CD8-positive, alpha-beta memory T cell (primary cell): Measurements from ENCODE around the gene PAQR6. TPM values are rescaled to one million over a fixed set of nuclear protein-coding genes. Genes with fewer than 3 reads are reported as not detected.

Experiments used
- CTCF ChIA-PET: fragments of 350-600 bp; sonication (Branson Sonifier 250); formaldehyde crosslinking; loops from one replicate; lab custom pipeline; 2021; ENCODE audit warnings: antibody characterized with exemption; lab: Charles Lee
- POLR2A ChIA-PET: fragments of 350-600 bp; sonication (Branson Sonifier 250); formaldehyde crosslinking; loops from one replicate; lab custom pipeline; 2021; ENCODE audit warnings: antibody characterized with exemption; lab: Charles Lee
- DNase-seq, 5 donors: peaks; one replicate each; pipeline versions ENCODE4 v3.0.0 to v3.0.0-alpha.2; 2020 to 2022; ENCODE audit warnings: mixed read lengths in 1 of 5
- H3K27ac ChIP-seq: one replicate; pipeline ENCODE4 v1.7.0; 2013; ENCODE audit warnings: low read depth, mild to moderate bottlenecking, low read length, moderate library complexity
- H3K27me3 ChIP-seq: 2 replicates; pipeline ENCODE4 v1.7.0; 2013; ENCODE audit warnings: low read length, mild to moderate bottlenecking; ENCODE audit not compliant: insufficient read depth, poor library complexity, severe bottlenecking
- H3K36me3 ChIP-seq: 2 replicates; pipeline ENCODE4 v1.7.0; 2013; ENCODE audit warnings: mild to moderate bottlenecking, low read length, moderate library complexity; ENCODE audit not compliant: insufficient read depth
- H3K4me1 ChIP-seq: 2 replicates; pipeline ENCODE4 v1.7.0; 2013; ENCODE audit warnings: mild to moderate bottlenecking, low read length, moderate library complexity; ENCODE audit not compliant: insufficient read depth
- H3K4me3 ChIP-seq: 2 replicates; pipeline ENCODE4 v1.7.0; 2013; ENCODE audit warnings: mild to moderate bottlenecking, low read length
- H3K9me3 ChIP-seq: 2 replicates; pipeline ENCODE4 v1.7.0; 2013; ENCODE audit warnings: mild to moderate bottlenecking, low read length
- H3K27ac Mint-ChIP-seq, 8 donors: one replicate each; pipeline ENCODE4 v1.8.0; 2020 to 2021; ENCODE audit warnings: mixed read lengths in 8 of 8, mild to moderate bottlenecking in 6 of 8, inconsistent platforms in 3 of 8, moderate library complexity in 3 of 8
- H3K27me3 Mint-ChIP-seq, 2 donors: one replicate each; pipeline ENCODE4 v1.8.0; 2020 to 2021; ENCODE audit warnings: mixed read lengths in 2 of 2, mild to moderate bottlenecking in 1 of 2, moderate library complexity in 1 of 2
- H3K36me3 Mint-ChIP-seq, 3 donors: one replicate each; pipeline ENCODE4 v1.8.0; 2020 to 2021; ENCODE audit warnings: mixed read lengths in 3 of 3, inconsistent platforms in 1 of 3, mild to moderate bottlenecking in 1 of 3
- H3K4me1 Mint-ChIP-seq, 3 donors: one replicate each; pipeline ENCODE4 v1.8.0; 2020 to 2021; ENCODE audit warnings: mixed read lengths in 3 of 3, inconsistent platforms in 1 of 3, mild to moderate bottlenecking in 1 of 3
- H3K4me3 Mint-ChIP-seq, 7 donors: one replicate each; pipeline ENCODE4 v1.8.0; 2020 to 2021; ENCODE audit warnings: mixed read lengths in 7 of 7, mild to moderate bottlenecking in 6 of 7, moderate library complexity in 4 of 7, inconsistent platforms in 2 of 7
- H3K9me3 Mint-ChIP-seq, 5 donors: one replicate each; pipeline ENCODE4 v1.8.0; 2020 to 2022; ENCODE audit warnings: mixed read lengths in 5 of 5, mild to moderate bottlenecking in 3 of 5, moderate library complexity in 2 of 5, inconsistent platforms in 1 of 5
- polyA plus RNA-seq: library from polyadenylated mRNA; unstranded; fragments of 300-500 nt; fragmentation: Illumina TruSeq; gene quantifications from one replicate; pipeline ENCODE4 v1.2.3, GENCODE V29; 2021
- total RNA-seq, 2 experiments: library from RNA; stranded (reverse); gene quantifications; one replicate each; pipeline ENCODE4 v1.2.3, GENCODE V29; 2021

Gene PAQR6
- total and polyA plus RNA-seq, 3 experiments from 2014 or later, result 0.53 to 1.9 (median 1.9) TPM

GRCh38 chr1:156260896-156261295 is 13.0 kb upstream of the PAQR6 start:
- H3K36me3 Mint-ChIP-seq, result peaks cover 18 to 88% (median 28%) of the 10 kb centered on the region in 3 donors
- H3K9me3 Mint-ChIP-seq, result no peaks in the 10 kb centered on the region
- no peak for DNase-seq
- no peaks in the 10 kb centered on the region for H3K27me3 ChIP-seq
- peaks cover 67% of the 10 kb centered on the region for H3K36me3 ChIP-seq
- ChIA-PET POLR2A (no interaction called here), CTCF (no interaction called here)
- H3K9me3 ChIP-seq, result no peaks in the 10 kb centered on the region
- H3K27ac Mint-ChIP-seq, result peak overlapping the region in 5 of 8 donors; percentile 36 to 82 (median 76)
- H3K4me3 Mint-ChIP-seq, result no peak overlapping the region
- H3K27ac ChIP-seq, result no peak overlapping the region
- no peaks in the 10 kb centered on the region for H3K4me1 ChIP-seq
- no peaks in the 10 kb centered on the region for H3K27me3 Mint-ChIP-seq
- H3K4me1 Mint-ChIP-seq, result peaks cover 0 to 2% (median 0%) of the 10 kb centered on the region in 3 donors
- no peak overlapping the region for H3K4me3 ChIP-seq

- Mint-ChIP-seq H3K9me3 (no peaks in the 10 kb centered on the region), H3K4me1 (peaks cover 0 to 2% (median 0%) of the 10 kb centered on the region in 3 donors), H3K36me3 (peaks cover 18 to 80% (median 24%) of the 10 kb centered on the region in 3 donors), H3K4me3 (no peak overlapping the region), H3K27ac (no peak overlapping the region), H3K27me3 (no peaks in the 10 kb centered on the region)
- no peak for DNase-seq
- no peaks in the 10 kb centered on the region for H3K9me3 ChIP-seq
- ChIA-PET POLR2A (interaction anchor here (1.0 kb wide), 1 partner anchor 8 kb away, joined by 4 read pairs; no protein-coding TSS in a partner anchor), CTCF (no interaction called here)
- H3K27ac ChIP-seq, result no peak overlapping the region
- no peak overlapping the region for H3K4me3 ChIP-seq
- H3K27me3 ChIP-seq, result no peaks in the 10 kb centered on the region
- H3K36me3 ChIP-seq, result peaks cover 61% of the 10 kb centered on the region
- no peaks in the 10 kb centered on the region for H3K4me1 ChIP-seq
These were observed 11.9 kb upstream of the PAQR6 start for GRCh38 chr1:156259805-156260204.

- Mint-ChIP-seq H3K9me3 (no peaks in the 10 kb centered on the region), H3K36me3 (peaks cover 12 to 77% (median 23%) of the 10 kb centered on the region in 3 donors)
- peaks cover 67% of the 10 kb centered on the region for H3K36me3 ChIP-seq
These were observed 11.0 kb upstream of the PAQR6 start for GRCh38 chr1:156258859-156259258.

GRCh38 chr1:156257711-156258110 is 9.9 kb upstream of the PAQR6 start:
- Mint-ChIP-seq H3K27me3 (no peaks in the 10 kb centered on the region), H3K4me3 (no peak overlapping the region), H3K4me1 (peaks cover 0 to 4% (median 2%) of the 10 kb centered on the region in 3 donors), H3K27ac (peak overlapping the region in 6 of 8 donors; percentile 14 to 86 (median 49)), H3K9me3 (no peaks in the 10 kb centered on the region), H3K36me3 (peaks cover 9 to 77% (median 26%) of the 10 kb centered on the region in 3 donors)
- peaks cover 71% of the 10 kb centered on the region for H3K36me3 ChIP-seq
- H3K27ac ChIP-seq, result no peak overlapping the region
- no peak for DNase-seq
- H3K4me1 ChIP-seq, result no peaks in the 10 kb centered on the region
- ChIA-PET CTCF (no interaction called here), POLR2A (no interaction called here)
- no peaks in the 10 kb centered on the region for H3K9me3 ChIP-seq
- no peak overlapping the region for H3K4me3 ChIP-seq
- no peaks in the 10 kb centered on the region for H3K27me3 ChIP-seq

More at GRCh38 chr1:156258859-156259258, 11.0 kb upstream of the PAQR6 start:
- peak overlapping the region in 2 of 8 donors; percentile 81 to 82 for H3K27ac Mint-ChIP-seq
- Histone ChIP-seq H3K27ac (no peak overlapping the region), H3K4me3 (no peak overlapping the region), H3K4me1 (no peaks in the 10 kb centered on the region), H3K9me3 (no peaks in the 10 kb centered on the region), H3K27me3 (no peaks in the 10 kb centered on the region)
- no peaks in the 10 kb centered on the region for H3K27me3 Mint-ChIP-seq
- H3K4me1 Mint-ChIP-seq, result peaks cover 0 to 4% (median 2%) of the 10 kb centered on the region in 3 donors
- ChIA-PET CTCF (no interaction called here), POLR2A (no interaction called here)
- no peak for DNase-seq
- no peak overlapping the region for H3K4me3 Mint-ChIP-seq

GRCh38 chr1:156253634-156254033 is 5.8 kb upstream of the PAQR6 start:
- no peak for DNase-seq
- H3K9me3 Mint-ChIP-seq, result no peaks in the 10 kb centered on the region
- Histone ChIP-seq H3K27ac (no peak overlapping the region), H3K9me3 (no peaks in the 10 kb centered on the region), H3K36me3 (peaks cover 65% of the 10 kb centered on the region), H3K27me3 (no peaks in the 10 kb centered on the region), H3K4me1 (no peaks in the 10 kb centered on the region), H3K4me3 (no peak overlapping the region)
- CTCF ChIA-PET, result no interaction called here
- no peaks in the 10 kb centered on the region for H3K27me3 Mint-ChIP-seq
- peaks cover 0 to 83% (median 19%) of the 10 kb centered on the region in 3 donors for H3K36me3 Mint-ChIP-seq
- POLR2A ChIA-PET, result no interaction called here
- peak overlapping the region in 4 of 8 donors; percentile 7 to 68 (median 50) for H3K27ac Mint-ChIP-seq
- H3K4me1 Mint-ChIP-seq, result peaks cover 0 to 4% (median 0%) of the 10 kb centered on the region in 3 donors
- no peak overlapping the region for H3K4me3 Mint-ChIP-seq

GRCh38 chr1:156251527-156251926 is 3.7 kb upstream of the PAQR6 start:
- H3K4me1 ChIP-seq, result peaks cover under 1% of the 10 kb centered on the region
- Mint-ChIP-seq H3K9me3 (no peaks in the 10 kb centered on the region), H3K36me3 (peaks cover 0 to 64% (median 15%) of the 10 kb centered on the region in 3 donors), H3K27ac (peak overlapping the region in 3 of 8 donors; percentile 14 to 76 (median 40)), H3K27me3 (no peaks in the 10 kb centered on the region), H3K4me3 (no peak overlapping the region), H3K4me1 (peaks cover 0 to 4% (median 4%) of the 10 kb centered on the region in 3 donors)
- no peaks in the 10 kb centered on the region for H3K27me3 ChIP-seq
- H3K27ac ChIP-seq, result no peak overlapping the region
- ChIA-PET CTCF (interaction anchor here (1.0 kb wide), 1 partner anchor 27 kb away, joined by 4 read pairs; no protein-coding TSS in a partner anchor), POLR2A (no interaction called here)
- peaks cover 53% of the 10 kb centered on the region for H3K36me3 ChIP-seq
- H3K4me3 ChIP-seq, result no peak overlapping the region
- no peaks in the 10 kb centered on the region for H3K9me3 ChIP-seq
- no peak for DNase-seq

GRCh38 chr1:156249593-156249992 is 1.7 kb upstream of the PAQR6 start:
- Mint-ChIP-seq H3K4me1 (peaks cover 15 to 19% (median 18%) of the 10 kb centered on the region in 3 donors), H3K27me3 (peaks cover 0 to 1% of the 10 kb centered on the region in 2 donors), H3K4me3 (peak overlapping the region in 1 of 7 donors; percentile 54), H3K9me3 (no peaks in the 10 kb centered on the region), H3K36me3 (peaks cover 0 to 55% (median 9%) of the 10 kb centered on the region in 3 donors), H3K27ac (peak overlapping the region in 5 of 8 donors; percentile 10 to 38 (median 36))
- CTCF ChIA-PET, result no interaction called here
- no peaks in the 10 kb centered on the region for H3K27me3 ChIP-seq
- H3K27ac ChIP-seq, result no peak overlapping the region
- peaks cover 16% of the 10 kb centered on the region for H3K4me1 ChIP-seq
- no peaks in the 10 kb centered on the region for H3K9me3 ChIP-seq
- POLR2A ChIA-PET, result no interaction called here
- peaks cover 44% of the 10 kb centered on the region for H3K36me3 ChIP-seq
- no peak for DNase-seq
- no peak overlapping the region for H3K4me3 ChIP-seq

GRCh38 chr1:156248323-156248683 is 447 bp upstream of the PAQR6 start:
- peaks cover 33% of the 10 kb centered on the region for H3K36me3 ChIP-seq
- no peaks in the 10 kb centered on the region for H3K9me3 Mint-ChIP-seq
- CTCF ChIA-PET, result no interaction called here

More at GRCh38 chr1:156248323-156248683, 447 bp upstream of the PAQR6 start:
- peaks cover 0 to 1% of the 10 kb centered on the region in 2 donors for H3K27me3 Mint-ChIP-seq
- peaks cover 0 to 44% (median 7%) of the 10 kb centered on the region in 3 donors for H3K36me3 Mint-ChIP-seq
- H3K27ac Mint-ChIP-seq, result peak overlapping the region in 1 of 8 donors; percentile 70
- peaks cover 15 to 21% (median 16%) of the 10 kb centered on the region in 3 donors for H3K4me1 Mint-ChIP-seq
- POLR2A ChIA-PET, result no interaction called here
- Histone ChIP-seq H3K9me3 (no peaks in the 10 kb centered on the region), H3K4me1 (peaks cover 16% of the 10 kb centered on the region), H3K4me3 (no peak overlapping the region), H3K27ac (no peak overlapping the region), H3K27me3 (no peaks in the 10 kb centered on the region)
- H3K4me3 Mint-ChIP-seq, result peak overlapping the region in 2 of 7 donors; percentile 50 to 55
- DNase-seq, result no peak
